ENCODE data around the gene OR6J1.

The OR6J1 gene

GRCh38 chr14:22658946-22659345 lies 14.8 kb upstream of the OR6J1 start:
- Histone ChIP-seq H3K4me1 (ENCODE audit: insufficient read depth, poor library complexity, severe bottlenecking) (no peaks in the 10 kb centered on the region), H3K36me3 (ENCODE audit: low read depth) (no peaks in the 10 kb centered on the region), H3K9me3 (ENCODE audit: severe bottlenecking) (no peaks in the 10 kb centered on the region), H3K27me3 (ENCODE audit: insufficient read depth, poor library complexity, severe bottlenecking) (no peaks in the 10 kb centered on the region), H3K4me3 (ENCODE audit: severe bottlenecking) (no peak overlapping the region), H3K27ac (ENCODE audit: poor library complexity, severe bottlenecking) (no peak overlapping the region)
- ATAC-seq (ENCODE audit: low read depth) (no peak), DNase-seq (ENCODE audit: low spot score) (no peak)
- TF ChIP-seq CTCF (IDR thresholded peaks at IDR 0.05; ENCODE audit: poor library complexity, severe bottlenecking): no peak

- DNase-seq (ENCODE audit: low spot score) (no peak), ATAC-seq (ENCODE audit: low read depth) (peak; percentile 62; the same call in 2 of the 3 replicates)
- H3K36me3 ChIP-seq (ENCODE audit: low read depth): no peaks in the 10 kb centered on the region
- H3K27me3 ChIP-seq (ENCODE audit: insufficient read depth, poor library complexity, severe bottlenecking): no peaks in the 10 kb centered on the region
- no peaks in the 10 kb centered on the region for H3K4me1 ChIP-seq (ENCODE audit: insufficient read depth, poor library complexity, severe bottlenecking)
- H3K4me3 ChIP-seq (ENCODE audit: severe bottlenecking): no peak overlapping the region
- TF ChIP-seq CTCF (IDR thresholded peaks at IDR 0.05; ENCODE audit: poor library complexity, severe bottlenecking): peak; percentile 76
- H3K9me3 ChIP-seq (ENCODE audit: severe bottlenecking): no peaks in the 10 kb centered on the region
- no peak overlapping the region for H3K27ac ChIP-seq (ENCODE audit: poor library complexity, severe bottlenecking)
These were observed 13.7 kb upstream of the OR6J1 start for GRCh38 chr14:22657861-22658260.

GRCh38 chr14:22656945-22657731 lies 13.0 kb upstream of the OR6J1 start:
- Histone ChIP-seq H3K27ac (ENCODE audit: poor library complexity, severe bottlenecking) (no peak overlapping the region), H3K27me3 (ENCODE audit: insufficient read depth, poor library complexity, severe bottlenecking) (no peaks in the 10 kb centered on the region), H3K36me3 (ENCODE audit: low read depth) (no peaks in the 10 kb centered on the region), H3K4me1 (ENCODE audit: insufficient read depth, poor library complexity, severe bottlenecking) (no peaks in the 10 kb centered on the region), H3K4me3 (ENCODE audit: severe bottlenecking) (no peak overlapping the region), H3K9me3 (ENCODE audit: severe bottlenecking) (no peaks in the 10 kb centered on the region)
- DNase-seq (ENCODE audit: low spot score) (no peak), ATAC-seq (ENCODE audit: low read depth) (no peak)
- no peak for TF ChIP-seq CTCF (IDR thresholded peaks at IDR 0.05; ENCODE audit: poor library complexity, severe bottlenecking)

- DNase-seq (ENCODE audit: low spot score): no peak
- Histone ChIP-seq H3K36me3 (ENCODE audit: low read depth) (no peaks in the 10 kb centered on the region), H3K27me3 (ENCODE audit: insufficient read depth, poor library complexity, severe bottlenecking) (no peaks in the 10 kb centered on the region), H3K4me3 (ENCODE audit: severe bottlenecking) (no peak overlapping the region), H3K27ac (ENCODE audit: poor library complexity, severe bottlenecking) (no peak overlapping the region), H3K9me3 (ENCODE audit: severe bottlenecking) (no peaks in the 10 kb centered on the region), H3K4me1 (ENCODE audit: insufficient read depth, poor library complexity, severe bottlenecking) (no peaks in the 10 kb centered on the region)
- no peak for ATAC-seq (ENCODE audit: low read depth)
- TF ChIP-seq CTCF (IDR thresholded peaks at IDR 0.05; ENCODE audit: poor library complexity, severe bottlenecking): no peak
These were observed 12.1 kb upstream of the OR6J1 start for GRCh38 chr14:22656226-22656625.

- no peaks in the 10 kb centered on the region for H3K36me3 ChIP-seq (ENCODE audit: low read depth)
- DNase-seq (ENCODE audit: low spot score): no peak
- peak; percentile 85 for ATAC-seq (ENCODE audit: low read depth)
- peaks cover 17% of the 10 kb centered on the region for H3K4me1 ChIP-seq (ENCODE audit: insufficient read depth, poor library complexity, severe bottlenecking)
- H3K27ac ChIP-seq (ENCODE audit: poor library complexity, severe bottlenecking): no peak overlapping the region
- peak; percentile 97 for TF ChIP-seq CTCF (IDR thresholded peaks at IDR 0.05; ENCODE audit: poor library complexity, severe bottlenecking)
- H3K4me3 ChIP-seq (ENCODE audit: severe bottlenecking): no peak overlapping the region
- no peaks in the 10 kb centered on the region for H3K9me3 ChIP-seq (ENCODE audit: severe bottlenecking)
- H3K27me3 ChIP-seq (ENCODE audit: insufficient read depth, poor library complexity, severe bottlenecking): no peaks in the 10 kb centered on the region
These were observed 9.0 kb upstream of the OR6J1 start for GRCh38 chr14:22653012-22653621.
